Hepatocyte (in vitro differentiated cells): ENCODE results near the gene OR4K1. TPM values are rescaled to one million over a fixed set of nuclear protein-coding genes. Genes with fewer than 3 reads are reported as not detected.

Source experiments
- DNase-seq: peaks from one replicate; pipeline ENCODE4 v3.0.0-alpha.2; 2016; ENCODE audit warnings: low spot score
- H2AFZ ChIP-seq: fragments of 200-600 bp; sonication (generic); 2 replicates; pipeline ENCODE4 v1.6.0; 2016; ENCODE audit warnings: antibody characterized with exemption, mild to moderate bottlenecking
- H3K27ac ChIP-seq: fragments of 200-600 bp; sonication (generic); 2 replicates; pipeline ENCODE4 v1.5.1; 2016; ENCODE audit warnings: mild to moderate bottlenecking
- H3K27me3 ChIP-seq: fragments of 200-600 bp; sonication (generic); 2 replicates; pipeline ENCODE4 v1.6.1; 2016
- H3K36me3 ChIP-seq: fragments of 200-600 bp; sonication (generic); replicated peaks from 2 replicates; pipeline ENCODE4 v1.5.1; 2016; ENCODE audit warnings: low read depth; ENCODE audit not compliant: insufficient read depth
- H3K4me1 ChIP-seq: fragments of 200-600 bp; sonication (generic); 2 replicates; pipeline ENCODE4 v1.5.1; 2016; ENCODE audit warnings: mild to moderate bottlenecking, moderate library complexity; ENCODE audit not compliant: insufficient read depth
- H3K4me2 ChIP-seq: fragments of 200-600 bp; sonication (generic); 2 replicates; pipeline ENCODE4 v1.6.0; 2016
- H3K4me3 ChIP-seq: fragments of 200-600 bp; sonication (generic); 2 replicates; pipeline ENCODE4 v1.5.1; 2016; ENCODE audit warnings: mild to moderate bottlenecking
- H3K79me2 ChIP-seq: fragments of 200-600 bp; sonication (generic); 2 replicates; pipeline ENCODE4 v1.6.0; 2017; ENCODE audit warnings: mild to moderate bottlenecking
- H3K9me2 ChIP-seq: fragments of 200-600 bp; sonication (generic); replicated peaks from 2 replicates; pipeline ENCODE4 v1.6.0; 2017; ENCODE audit warnings: mild to moderate bottlenecking; ENCODE audit not compliant: insufficient read depth
- H3K9me3 ChIP-seq: fragments of 200-600 bp; sonication (generic); 2 replicates; pipeline ENCODE4 v1.5.1; 2016; ENCODE audit warnings: low read depth, mild to moderate bottlenecking
- H4K20me1 ChIP-seq: fragments of 200-600 bp; sonication (generic); 2 replicates; pipeline ENCODE4 v1.6.0; 2016; ENCODE audit warnings: mild to moderate bottlenecking; ENCODE audit not compliant: insufficient read depth, poor library complexity, severe bottlenecking
- CTCF ChIP-seq: fragments of 200-600 bp; sonication (generic); IDR thresholded peaks from 2 replicates; pipeline ENCODE4 v1.5.1; 2016; ENCODE audit warnings: antibody characterized with exemption, mild to moderate bottlenecking; ENCODE audit not compliant: poor library complexity
- EZH2 ChIP-seq: fragments of 200-600 bp; sonication (generic); IDR thresholded peaks from 2 replicates; pipeline ENCODE4 v1.6.1; 2016; ENCODE audit warnings: antibody characterized with exemption, mild to moderate bottlenecking, borderline replicate concordance
- EZH2phosphoT487 ChIP-seq: fragments of 200-600 bp; sonication (generic); IDR thresholded peaks from one replicate; pipeline ENCODE4 v1.6.1; 2018; ENCODE audit warnings: antibody characterized with exemption, mild to moderate bottlenecking, low read depth, moderate library complexity; ENCODE audit not compliant: unreplicated experiment, severe bottlenecking
- WGBS: methylation state at CpG from one replicate; pipeline ENCODE4 v1.1.6; 2016; ENCODE audit warnings: low lambda C conversion rate; ENCODE audit errors: missing lambda C conversion rate; 5-methylcytosine and 5-hydroxymethylcytosine counted together
- polyA plus RNA-seq: library from polyadenylated mRNA; unstranded; fragments of >200 nt; fragmentation: Nextera tagmentation; extraction: Ambion mirVana; gene quantifications from 2 replicates; pipeline ENCODE4 v1.2.1, GENCODE V29; 2016
- total RNA-seq: library from RNA; depleted of rRNA; stranded (reverse); fragments of >200 nt; gene quantifications from 2 replicates; pipeline ENCODE4 v1.2.3, GENCODE V29; 2014

Gene OR4K1
- total and polyA plus RNA-seq, 2 experiments from 2014 or later, result not detected

- H4K20me1 ChIP-seq, result no peaks in the 10 kb centered on the region
- TF ChIP-seq EZH2 (no peak), CTCF (no peak), EZH2phosphoT487 (no peak)
- 88% methylated on average over 3 of the region's 3 CpGs for WGBS
- H3K9me2 ChIP-seq, result no peaks in the 10 kb centered on the region
- H3K4me1 ChIP-seq, result no peaks in the 10 kb centered on the region
- no peaks in the 10 kb centered on the region for H3K27me3 ChIP-seq
- no peaks in the 10 kb centered on the region for H3K36me3 ChIP-seq
- H3K4me2 ChIP-seq, result no peak within 1 kb of the TSS
- no peak within 1 kb of the TSS for H3K4me3 ChIP-seq
- H3K27ac ChIP-seq, result no peak within 1 kb of the TSS
- no peak for DNase-seq
- no peaks in the 10 kb centered on the region for H3K9me3 ChIP-seq
- H2AFZ ChIP-seq, result no peak within 1 kb of the TSS
- no peaks in the 10 kb centered on the region for H3K79me2 ChIP-seq
Measured at GRCh38 chr14:19975291-19975690, 44.6 kb downstream of the OR4K1 start, which contains the start of gene OR4K15. Gene OR4K15 (plus strand): TSS chr14:19975591. CDS start chr14:19975591, 0 bp downstream.

Other genes with a start within 250 kb of the OR4K1 start
- not detected in 2 replicates for gene OR11H2, start 217.0 kb upstream of the OR4K1 start, total RNA-seq
- not detected in 2 replicates for gene OR11H2, start 217.0 kb upstream of the OR4K1 start, polyA plus RNA-seq
- gene OR4Q3, start 187.3 kb upstream of the OR4K1 start, total RNA-seq, result not detected in 2 replicates
- gene OR4Q3, start 187.3 kb upstream of the OR4K1 start, polyA plus RNA-seq, result not detected in 2 replicates
- gene OR4M1, start 157.4 kb upstream of the OR4K1 start, total RNA-seq, result not detected in 2 replicates
- gene OR4M1, start 157.4 kb upstream of the OR4K1 start, polyA plus RNA-seq, result not detected in 2 replicates
- not detected in 2 replicates for gene OR4N2, start 127.1 kb upstream of the OR4K1 start, total RNA-seq
- gene OR4N2, start 127.1 kb upstream of the OR4K1 start, polyA plus RNA-seq, result not detected in 2 replicates
- gene OR4K2, start 55.8 kb upstream of the OR4K1 start, total RNA-seq, result not detected in 2 replicates
- not detected in 2 replicates for gene OR4K2, start 55.8 kb upstream of the OR4K1 start, polyA plus RNA-seq
- gene OR4K5, start 10.3 kb upstream of the OR4K1 start, total RNA-seq, result not detected in 2 replicates
- not detected in 2 replicates for gene OR4K5, start 10.3 kb upstream of the OR4K1 start, polyA plus RNA-seq
- gene OR4K15, start 44.7 kb downstream of the OR4K1 start, total RNA-seq, result not detected in 2 replicates
- not detected in 2 replicates for gene OR4K15, start 44.7 kb downstream of the OR4K1 start, polyA plus RNA-seq
- gene OR4Q2, start 71.2 kb downstream of the OR4K1 start, total RNA-seq, result not detected in 2 replicates
- not detected in 2 replicates for gene OR4Q2, start 71.2 kb downstream of the OR4K1 start, polyA plus RNA-seq
- gene OR4K14, start 88.4 kb downstream of the OR4K1 start, total RNA-seq, result not detected in 2 replicates
- gene OR4K14, start 88.4 kb downstream of the OR4K1 start, polyA plus RNA-seq, result not detected in 2 replicates
- gene OR4K13, start 105.1 kb downstream of the OR4K1 start, total RNA-seq, result not detected in 2 replicates
- not detected in 2 replicates for gene OR4K13, start 105.1 kb downstream of the OR4K1 start, polyA plus RNA-seq
- gene OR4L1, start 129.1 kb downstream of the OR4K1 start, total RNA-seq, result not detected in 2 replicates
- gene OR4L1, start 129.1 kb downstream of the OR4K1 start, polyA plus RNA-seq, result not detected in 2 replicates
- not detected in 2 replicates for gene OR4K17, start 179.8 kb downstream of the OR4K1 start, total RNA-seq
- not detected in 2 replicates for gene OR4K17, start 179.8 kb downstream of the OR4K1 start, polyA plus RNA-seq
- gene OR4N5, start 207.9 kb downstream of the OR4K1 start, total RNA-seq, result not detected in 2 replicates
- gene OR4N5, start 207.9 kb downstream of the OR4K1 start, polyA plus RNA-seq, result not detected in 2 replicates